ENCODE data around the gene ERGIC3.
"Not testable (repeated sequence)": the region's sequence is repeated elsewhere in the genome, so short reads cannot be mapped to it uniquely, and the experiment has no call there.

ERGIC3 gene

DNA sequence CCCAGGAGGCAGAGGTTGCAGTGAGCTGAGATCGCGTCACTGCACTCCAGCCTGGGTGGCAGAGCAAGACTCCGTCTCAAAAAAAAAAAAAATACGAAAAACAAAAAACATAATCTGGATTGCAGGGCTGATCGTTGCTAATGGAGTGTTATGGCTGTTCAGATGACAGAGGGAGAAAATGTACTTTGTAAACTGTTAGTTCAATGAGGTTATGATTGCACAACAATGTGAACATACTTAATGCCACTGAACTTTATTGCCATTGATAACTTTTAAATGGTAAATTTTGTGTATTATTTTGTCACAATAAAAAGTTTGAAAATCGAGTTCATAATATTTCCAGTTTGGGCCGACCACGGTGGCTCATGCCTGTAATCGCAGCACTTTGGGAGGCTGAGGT, 22.9 kb upstream of the ERGIC3 start:
- no peak for DNase-seq

DNA sequence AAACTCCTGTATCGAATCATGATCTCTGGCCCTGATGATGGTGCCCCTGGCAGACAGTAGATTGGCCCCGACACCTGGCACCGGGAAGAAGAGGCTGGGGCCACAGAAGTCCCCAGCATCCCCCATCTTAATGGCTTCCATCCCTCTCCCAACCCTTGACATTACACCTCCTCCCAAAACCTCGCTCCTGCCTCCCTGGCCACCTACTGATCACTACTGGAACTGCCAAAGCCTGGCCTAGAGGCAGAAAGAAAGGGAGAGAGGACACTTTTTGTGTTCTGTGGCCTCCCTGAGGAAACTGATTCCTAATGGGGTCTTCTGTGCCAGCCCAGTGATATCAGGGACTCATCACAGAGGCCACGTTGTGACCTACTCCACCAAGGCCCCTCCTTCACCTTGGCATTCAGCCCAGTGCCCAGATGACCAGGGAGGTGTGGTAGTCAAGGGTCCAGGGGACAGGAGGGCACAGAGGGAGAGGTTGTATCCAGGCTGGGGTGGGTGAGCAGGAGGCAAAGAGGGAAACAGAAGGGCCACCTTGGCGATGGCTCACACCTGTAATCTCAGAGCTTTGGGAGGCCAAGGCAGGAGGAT, 18.5 kb upstream of the ERGIC3 start:
- peak in 1 of 5 experiments; percentile 23 for DNase-seq

DNA sequence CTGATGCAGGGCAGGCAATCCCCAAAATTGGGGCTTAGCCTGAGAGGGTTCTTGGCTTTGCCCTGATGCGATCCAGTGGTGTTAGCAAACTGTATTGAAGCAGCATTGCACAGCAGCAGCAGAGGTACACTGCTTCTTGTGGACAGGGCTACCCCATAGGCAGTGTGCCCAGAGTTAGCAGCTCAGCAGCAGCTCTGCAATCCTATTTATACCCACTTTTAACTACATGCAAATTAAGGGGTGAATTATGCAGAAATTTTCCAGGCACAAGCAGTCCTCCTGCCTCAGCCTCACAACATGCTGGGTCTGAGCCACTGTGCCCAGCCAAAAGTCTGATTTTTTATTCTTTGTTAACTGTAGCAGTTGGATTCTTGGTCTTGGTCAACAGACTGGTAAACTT, 16.2 kb upstream of the ERGIC3 start:
- DNase-seq, result no peak

DNA sequence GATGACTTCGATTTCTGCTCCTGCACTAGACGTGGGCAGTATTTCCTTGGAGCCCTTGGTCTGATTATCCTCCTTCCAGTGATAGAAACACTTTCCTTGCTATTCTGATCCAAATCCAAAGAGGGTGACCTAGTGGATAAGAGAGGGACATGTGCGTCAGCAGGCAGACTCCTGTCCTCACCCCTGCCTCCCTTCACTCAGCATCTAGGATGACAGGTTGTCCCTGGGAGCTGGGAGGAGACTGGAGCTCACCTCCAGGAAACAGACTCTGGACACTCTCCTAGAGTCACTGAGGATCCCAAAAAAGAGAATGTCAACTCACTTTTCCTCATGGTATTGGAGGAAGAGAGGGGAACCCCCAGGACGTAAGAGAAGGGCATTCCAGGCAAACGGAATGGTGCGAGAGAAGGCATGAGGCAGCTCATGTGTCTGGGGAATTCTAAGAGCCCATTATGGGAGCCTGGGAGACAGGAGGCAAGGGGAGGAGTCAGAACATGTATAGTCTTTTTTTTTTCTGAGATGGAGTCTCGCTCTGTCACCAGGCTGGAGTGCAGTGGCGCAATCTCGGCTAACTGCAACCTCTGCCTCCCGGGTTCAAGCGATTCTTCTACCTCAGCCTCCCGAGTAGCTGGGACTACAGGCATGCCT, 14.6 kb upstream of the ERGIC3 start:
- no peak for DNase-seq

DNA sequence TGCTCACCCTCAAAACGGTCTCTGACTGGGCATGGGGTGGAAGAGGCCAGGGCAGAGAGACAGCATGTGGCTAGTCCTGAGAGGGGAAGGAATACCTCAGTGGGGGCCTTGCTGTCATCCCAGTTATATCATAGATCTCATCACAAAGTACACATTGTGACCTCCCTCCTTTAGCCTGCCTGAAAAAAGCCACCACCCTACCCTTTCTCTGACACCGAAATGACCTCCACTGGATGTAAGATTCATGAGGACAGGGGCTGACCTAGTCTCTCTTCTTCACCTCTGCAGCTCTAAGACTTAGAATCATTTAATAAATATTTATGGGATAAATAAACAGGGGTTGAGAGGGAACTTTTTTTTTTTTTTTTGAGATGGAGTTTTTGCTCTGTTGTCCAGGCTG, 12.3 kb upstream of the ERGIC3 start, which contains the start of gene C20orf173:
Gene C20orf173 (minus strand): TSS at position 101 of the 400 bp plus-strand sequence. CDS start 279 bp downstream, outside the sequence.
- DNase-seq, result no peak

DNA sequence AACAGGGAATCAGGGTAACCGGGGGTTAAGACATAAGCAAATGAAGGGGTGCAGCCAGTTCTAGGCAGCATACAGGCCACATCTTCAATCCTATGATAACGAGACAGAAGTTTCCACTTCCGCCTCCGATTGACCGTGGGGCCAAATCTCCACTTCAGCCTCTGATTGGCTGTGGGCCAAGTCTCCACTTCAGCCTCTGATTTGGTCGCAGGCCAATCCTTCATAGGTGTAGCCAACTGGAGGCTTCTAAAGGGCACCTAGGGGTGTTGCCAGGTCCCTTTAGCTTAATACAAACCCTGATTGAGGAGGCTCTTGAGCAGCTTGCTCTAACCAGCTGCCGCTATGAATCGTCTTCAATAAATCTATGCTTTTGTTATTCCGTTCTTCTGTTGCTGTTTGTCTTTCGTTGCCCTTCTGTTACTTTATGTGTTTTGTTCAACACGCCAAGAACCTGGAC, 2.1 kb upstream of the ERGIC3 start:
- DNase-seq, result peak in 1 of 5 experiments; percentile 73

DNA sequence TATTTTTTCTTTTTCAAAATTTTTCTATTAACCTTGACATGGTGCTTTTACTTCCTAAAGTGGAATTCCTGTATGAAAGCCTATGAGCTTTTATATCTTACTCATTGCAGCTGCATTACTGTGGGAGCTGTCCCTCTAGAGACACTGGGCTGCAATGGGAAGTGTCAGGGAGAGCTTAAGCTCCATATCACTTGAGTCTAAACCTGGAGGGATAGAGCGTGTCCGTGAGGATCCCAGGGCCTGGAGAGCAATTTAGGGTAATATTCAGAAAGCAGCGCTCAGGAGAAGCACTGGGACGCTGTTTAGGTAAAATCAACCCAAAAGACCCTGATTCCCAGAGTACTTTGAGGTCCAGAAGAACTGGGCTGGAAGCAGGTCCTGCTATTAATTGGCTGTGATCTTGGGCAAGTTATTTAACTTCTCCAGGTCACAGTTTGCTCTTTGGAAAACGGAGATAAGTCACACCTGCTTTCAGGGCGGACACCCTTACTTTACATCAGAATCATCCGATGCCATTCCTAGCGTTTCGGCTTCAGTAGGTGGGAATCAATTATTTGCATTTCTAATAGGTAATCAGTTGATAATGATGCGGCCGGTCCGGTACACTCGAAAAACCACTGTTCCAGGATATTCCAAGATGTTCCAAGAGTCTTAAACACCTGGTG, 628 bp upstream of the ERGIC3 start:
- no peak for DNase-seq

DNA sequence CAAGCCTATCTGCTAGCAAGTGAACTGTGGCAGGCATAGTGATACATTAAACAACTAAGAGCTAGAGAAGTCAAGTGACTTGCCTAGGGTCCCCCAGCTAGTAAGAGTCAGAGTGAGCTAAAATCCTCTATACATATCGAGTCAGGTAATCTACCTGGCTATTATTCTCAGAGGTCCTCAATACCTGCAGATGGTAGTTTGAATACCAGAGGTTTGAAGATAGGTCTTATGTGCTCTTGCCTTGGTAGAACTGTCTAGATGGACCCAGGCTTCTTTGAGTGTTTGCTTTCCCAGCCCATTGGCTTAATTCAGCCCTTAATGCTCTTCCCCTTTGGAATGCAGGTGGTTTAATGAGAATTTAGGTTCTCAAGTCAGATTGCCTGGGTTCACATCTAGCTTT, 1.1 kb downstream of the ERGIC3 start:
- no peak for DNase-seq

DNA sequence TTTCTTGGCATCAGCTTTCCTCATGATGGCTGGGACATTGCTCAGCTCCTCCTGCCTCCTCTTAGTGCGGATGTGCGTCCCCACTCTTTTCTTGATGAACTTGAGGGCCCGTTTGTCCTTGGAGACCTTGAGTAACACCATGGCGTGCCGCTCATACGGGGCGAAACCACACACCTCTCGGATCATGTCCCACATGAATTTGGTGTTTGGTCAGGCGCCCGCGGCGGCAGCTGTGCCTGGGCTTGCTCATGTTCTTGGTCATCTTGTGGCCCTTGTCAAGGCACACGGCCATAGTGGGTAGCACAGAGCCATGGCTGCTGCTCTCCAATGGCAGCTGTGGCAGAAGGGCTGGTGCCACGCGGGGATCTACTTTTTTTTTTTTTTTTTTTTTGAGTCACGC, 2.6 kb downstream of the ERGIC3 start:
- no peak for DNase-seq

DNA sequence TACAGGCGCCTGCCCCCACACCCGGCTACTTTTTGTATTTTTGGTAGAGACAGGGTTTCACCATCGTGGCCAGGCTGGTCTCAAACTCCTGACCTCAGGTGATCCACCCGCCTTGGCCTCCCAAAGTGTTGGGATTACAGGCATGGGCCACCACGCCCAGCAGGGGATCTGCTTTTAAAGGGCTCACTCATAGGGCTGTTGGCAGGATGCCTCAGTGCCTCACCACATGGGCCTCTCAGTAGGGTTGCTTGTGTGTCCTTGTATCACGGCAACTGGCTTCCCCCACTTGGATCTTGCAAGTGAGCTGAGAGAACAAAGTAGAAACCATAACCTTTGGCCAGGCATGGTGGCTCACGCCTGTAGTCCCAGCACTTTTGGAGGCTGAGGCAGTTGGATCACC, 3.1 kb downstream of the ERGIC3 start:
- not testable (repeated sequence) for DNase-seq

DNA sequence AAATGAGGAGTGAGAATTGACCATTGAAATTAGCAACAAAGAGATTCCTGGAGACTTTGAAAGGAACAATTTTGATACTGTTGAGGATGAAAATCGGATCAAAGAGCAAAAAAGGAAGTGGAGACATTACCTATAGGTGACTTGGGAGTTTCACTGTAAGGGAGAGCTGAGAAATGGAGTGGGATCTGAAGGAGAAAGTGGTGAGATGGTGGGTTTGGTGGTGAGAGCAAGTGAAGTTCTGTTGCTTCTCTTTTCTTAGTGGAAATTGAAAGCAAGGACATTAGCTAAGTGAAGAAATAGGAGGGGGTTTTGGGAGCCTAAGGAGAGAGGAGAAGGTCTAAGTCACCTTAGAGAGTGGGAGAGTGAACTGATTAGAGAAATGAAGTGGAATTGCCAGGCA, 4.2 kb downstream of the ERGIC3 start:
- DNase-seq, result no peak

DNA sequence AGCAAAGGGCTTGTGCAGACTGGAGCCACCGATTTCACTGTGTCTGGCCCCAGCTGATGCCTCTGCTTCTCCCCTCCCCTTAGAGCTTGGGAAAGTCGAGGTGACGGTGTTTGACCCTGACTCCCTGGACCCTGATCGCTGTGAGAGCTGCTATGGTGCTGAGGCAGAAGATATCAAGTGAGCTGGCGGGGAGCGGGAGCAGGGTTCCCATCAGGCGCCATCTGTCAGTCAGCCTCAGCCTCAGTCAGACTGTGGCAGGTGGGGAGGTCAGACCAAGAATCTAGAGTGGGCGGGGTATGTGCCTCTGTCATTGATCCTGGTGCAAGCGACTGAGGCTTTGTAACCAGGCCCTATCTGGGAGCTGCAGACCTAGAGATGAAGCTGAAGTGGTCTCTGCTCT, 5.5 kb downstream of the ERGIC3 start:
- no peak for DNase-seq

DNA sequence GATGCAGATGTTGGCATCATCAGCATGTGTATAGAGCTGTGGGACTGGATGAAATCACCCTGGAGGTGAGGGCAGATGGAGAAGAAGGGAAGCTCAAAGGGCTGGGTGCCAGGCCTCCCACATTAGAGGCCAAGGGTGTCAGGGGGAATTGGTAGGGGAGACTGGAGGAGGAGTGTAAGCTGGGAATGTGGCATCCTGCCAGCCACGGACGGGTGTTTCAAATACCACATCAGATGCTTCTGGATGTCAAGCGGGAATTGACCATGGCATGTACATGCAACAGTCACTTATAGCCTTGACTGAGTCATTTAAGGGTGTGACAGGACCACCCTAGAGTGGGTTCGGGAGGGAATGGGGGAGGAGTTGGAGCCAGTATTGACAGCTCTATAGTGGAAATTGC, 9.6 kb downstream of the ERGIC3 start:
- no peak for DNase-seq

DNA sequence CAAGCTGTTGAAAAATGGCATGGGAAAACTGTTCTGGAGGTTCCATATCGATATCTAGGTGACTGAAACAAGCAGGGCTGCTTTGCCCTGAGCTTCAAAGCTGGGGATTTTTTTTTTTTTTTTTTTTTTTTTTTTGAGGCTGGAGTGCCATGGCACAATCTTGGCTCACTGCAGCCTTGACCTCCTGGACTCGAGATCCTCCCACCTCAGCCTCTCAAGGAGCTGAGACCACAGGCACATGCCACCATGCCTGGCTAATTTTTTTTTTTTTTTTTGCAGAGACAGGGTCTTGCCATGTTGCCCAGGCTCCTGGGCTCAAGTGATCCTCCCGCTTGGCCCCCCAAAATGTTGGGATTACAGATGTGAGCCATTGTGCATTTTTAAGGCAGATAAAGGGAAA, 11.0 kb downstream of the ERGIC3 start:
- DNase-seq, result no peak

DNA sequence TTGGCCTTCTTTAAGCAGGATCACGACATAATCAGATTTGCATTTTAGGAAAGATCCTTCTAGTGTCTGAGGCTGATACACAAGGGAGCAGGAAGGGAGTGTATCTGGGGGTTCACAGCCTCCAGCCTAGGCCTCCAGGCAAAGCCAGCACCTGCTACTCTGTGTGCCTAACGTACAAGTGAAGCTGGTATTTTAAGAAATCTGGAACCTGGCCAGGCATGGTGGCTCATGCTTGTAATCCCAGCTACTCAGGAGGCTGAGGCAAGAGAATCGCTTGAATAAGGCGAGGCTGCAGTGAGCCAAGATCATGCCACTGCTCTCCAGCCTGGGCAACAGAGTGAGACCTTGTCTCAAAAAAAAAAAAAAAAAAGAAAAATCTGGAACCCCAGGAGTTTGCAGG, 13.6 kb downstream of the ERGIC3 start:
- not testable (repeated sequence) for DNase-seq

DNA sequence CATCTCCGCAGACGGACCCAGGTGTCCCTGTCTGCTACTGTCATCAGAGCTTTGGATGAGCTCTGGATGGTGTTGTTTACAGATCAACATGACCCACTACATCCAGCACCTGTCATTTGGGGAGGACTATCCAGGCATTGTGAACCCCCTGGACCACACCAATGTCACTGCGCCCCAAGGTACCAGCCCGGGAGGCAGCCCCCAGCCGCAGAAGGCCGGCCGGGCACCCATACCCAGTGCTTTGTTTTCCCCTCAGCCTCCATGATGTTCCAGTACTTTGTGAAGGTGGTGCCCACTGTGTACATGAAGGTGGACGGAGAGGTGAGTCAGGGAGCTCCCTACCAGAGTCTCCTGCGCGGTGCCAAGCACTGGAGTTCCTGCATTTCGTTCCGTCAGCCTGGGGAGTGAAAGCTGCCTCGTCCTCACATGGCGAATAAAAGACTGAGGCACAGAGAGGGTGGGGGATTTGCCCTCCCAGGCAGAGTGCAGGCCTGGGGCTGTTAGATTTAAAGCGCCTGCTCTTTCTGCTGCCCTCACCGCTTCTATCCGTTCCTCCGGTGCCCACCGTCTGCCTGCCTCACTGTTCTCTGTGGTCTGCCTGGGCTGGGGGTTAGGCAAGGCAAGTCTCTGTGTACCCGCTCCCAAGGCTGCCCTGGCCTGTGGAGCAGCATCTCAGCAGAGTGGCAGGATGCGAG, 14.2 kb downstream of the ERGIC3 start:
- no peak for DNase-seq

DNA sequence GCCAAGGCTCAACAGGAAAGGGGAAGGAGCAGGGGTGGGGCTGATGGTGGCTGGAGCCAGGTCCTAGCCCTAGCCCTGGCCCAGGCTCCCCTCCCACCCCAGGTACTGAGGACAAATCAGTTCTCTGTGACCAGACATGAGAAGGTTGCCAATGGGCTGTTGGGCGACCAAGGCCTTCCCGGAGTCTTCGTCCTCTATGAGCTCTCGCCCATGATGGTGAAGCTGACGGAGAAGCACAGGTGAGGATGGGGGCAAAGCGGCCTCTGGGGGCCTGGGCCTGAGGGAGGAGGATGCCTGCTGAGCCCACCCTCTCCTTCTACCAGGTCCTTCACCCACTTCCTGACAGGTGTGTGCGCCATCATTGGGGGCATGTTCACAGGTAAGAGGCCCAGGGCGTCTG, 15.0 kb downstream of the ERGIC3 start:
- DNase-seq, result no peak

DNA sequence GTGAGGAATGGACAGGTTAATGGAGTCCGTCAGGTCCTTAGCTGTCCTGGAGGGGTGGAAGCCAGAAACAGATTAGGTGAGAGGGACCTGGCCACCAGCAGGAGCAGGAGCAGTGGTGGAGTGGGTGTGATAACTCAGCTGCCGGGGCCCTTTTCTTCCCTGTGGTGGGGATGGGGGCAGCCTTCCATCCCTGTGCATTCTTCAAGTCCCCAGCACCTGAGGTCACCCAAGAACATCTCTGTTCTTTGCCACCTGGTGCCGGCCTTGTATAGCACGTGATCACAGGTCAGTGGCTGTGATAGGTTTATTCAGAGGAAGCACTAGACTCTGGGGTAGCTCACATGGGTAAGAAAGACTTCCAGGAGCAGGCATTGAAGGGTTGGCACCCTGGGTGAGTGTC, 16.6 kb downstream of the ERGIC3 start:
- DNase-seq, result no peak

DNA sequence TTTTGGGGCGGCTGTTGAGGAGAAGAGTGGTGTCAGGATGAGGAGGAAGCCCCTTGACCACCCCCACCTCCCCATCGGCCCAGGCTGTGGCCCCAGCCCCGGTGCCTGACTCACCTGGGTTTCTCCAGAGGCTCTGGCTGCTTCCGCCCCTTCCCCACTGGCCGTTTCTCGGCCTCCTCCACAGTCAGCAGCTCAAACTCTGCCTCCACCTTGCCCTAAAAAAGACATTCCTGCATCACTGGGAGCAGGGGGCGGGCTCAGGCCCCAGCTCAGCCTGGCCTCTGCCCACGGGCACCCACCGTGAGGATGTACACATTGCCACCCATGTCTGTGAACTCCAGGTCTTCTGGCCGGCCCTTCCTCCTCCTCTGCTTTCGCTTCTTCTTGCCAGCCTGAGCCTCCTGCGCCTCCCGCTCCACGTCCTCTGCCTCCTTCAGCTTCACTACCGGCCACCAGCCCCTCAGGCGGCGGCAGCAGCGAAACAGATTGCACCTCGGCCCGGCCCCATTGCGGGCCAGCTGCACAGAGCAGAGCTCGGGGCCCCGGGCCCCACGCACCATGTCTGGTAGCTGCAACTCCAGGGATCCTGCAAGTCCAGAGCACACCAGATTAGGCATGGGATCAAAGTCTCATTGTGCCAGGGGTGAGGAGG, 17.3 kb downstream of the ERGIC3 start:
- no peak for DNase-seq

DNA sequence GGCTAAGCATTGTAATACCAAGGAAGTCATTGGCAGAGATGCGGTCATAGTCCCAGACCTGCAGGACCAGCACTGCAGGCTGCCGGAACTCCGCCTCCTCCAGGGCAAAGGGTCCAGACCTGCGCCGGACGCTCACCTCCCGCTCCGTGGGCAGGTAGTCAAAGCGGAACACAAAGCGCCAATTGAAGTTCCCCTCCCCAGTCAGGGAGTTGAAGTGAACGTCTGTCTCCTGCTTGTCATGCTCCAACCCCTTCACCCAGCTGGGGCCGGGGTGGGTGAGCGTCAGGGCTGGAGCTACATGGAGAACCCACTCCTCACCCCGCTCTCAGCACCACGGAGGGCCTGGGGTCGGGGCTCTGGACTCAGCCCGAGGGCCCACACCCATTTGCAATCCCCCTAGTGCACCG, 18.2 kb downstream of the ERGIC3 start:
- DNase-seq, result no peak

DNA sequence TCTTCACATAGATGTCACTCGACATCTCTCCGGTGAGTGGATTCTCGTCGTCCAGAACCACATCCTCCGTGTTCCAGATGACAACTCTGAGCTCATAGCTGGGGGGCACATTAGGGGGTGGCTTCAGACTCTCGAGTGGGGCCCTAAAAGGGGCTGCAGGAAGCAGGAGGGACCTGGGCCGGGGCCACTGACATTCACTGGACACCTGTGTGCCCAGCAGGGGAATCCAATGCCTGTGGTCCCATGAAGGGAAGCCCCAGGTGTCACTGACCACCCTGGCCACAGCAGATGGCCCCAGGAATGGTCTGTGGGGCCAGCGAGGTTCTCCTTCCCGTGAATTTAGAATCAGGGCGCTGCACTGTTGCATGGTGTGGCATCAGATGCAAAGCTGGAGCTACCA, 18.7 kb downstream of the ERGIC3 start:
- DNase-seq, result no peak

DNA sequence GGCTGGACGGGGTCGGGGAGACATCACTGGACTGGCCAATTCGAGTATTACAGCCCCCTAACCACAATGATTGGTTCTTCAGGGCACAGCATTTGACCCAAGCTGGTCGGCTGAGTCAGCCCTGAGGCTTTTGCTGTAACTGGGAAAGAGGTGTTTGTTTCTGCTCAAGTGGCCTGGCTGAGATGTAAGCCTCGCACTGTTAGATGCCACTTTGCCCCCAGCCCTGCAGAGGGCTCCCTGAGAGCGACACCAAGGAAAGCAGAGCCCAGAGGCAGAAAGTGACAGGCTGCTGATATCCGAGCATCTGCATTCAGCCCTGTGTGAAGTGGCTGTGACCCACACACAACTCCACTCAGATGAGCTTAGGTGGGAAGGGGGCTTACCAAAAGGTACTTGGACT, 19.4 kb downstream of the ERGIC3 start:
- DNase-seq, result peak in 1 of 5 experiments; percentile 42

DNA sequence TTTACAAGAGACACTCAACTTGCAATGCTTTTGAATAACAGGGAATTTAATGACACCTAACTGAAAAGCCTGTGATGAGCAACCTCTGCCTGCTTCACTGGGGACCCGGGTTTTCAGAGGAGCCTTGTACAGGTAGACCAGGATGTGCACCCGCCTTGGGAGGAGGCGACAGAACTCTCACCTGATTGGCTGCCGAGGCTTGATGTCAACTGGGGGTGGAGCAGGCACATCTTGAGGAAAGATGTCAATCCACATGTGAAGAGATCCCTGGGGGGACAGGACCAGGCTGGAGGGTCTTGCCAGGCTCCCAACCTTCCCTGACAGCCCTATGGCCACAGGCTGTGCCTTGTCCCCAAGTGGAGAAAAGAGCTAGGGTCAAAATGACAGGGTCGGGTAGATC, 19.8 kb downstream of the ERGIC3 start:
- no peak for DNase-seq

Measured in T-helper 2 cell (primary cell).